Measurements from ENCODE around the gene SLX4IP. TPM values are rescaled to one million over a fixed set of nuclear protein-coding genes. Genes with fewer than 3 reads are reported as not detected.
A peak's percentile ranks its signal among the peaks of the same experiment; 100 is the strongest.

Gene SLX4IP
- total and polyA plus RNA-seq, 2 of the 13 experiments (the other 11 are each of a cell fraction or from before 2014, with no cell fraction given) = 3.6 to 7.3 TPM

GRCh38 chr20:10673842-10674683 lies 239.0 kb downstream of the SLX4IP start, which contains the start of gene JAG1 (continued):
- TF ChIP-seq HINFP (CRISPR knock-in tag; IDR thresholded peaks at IDR 0.05; ENCODE audit: low read depth) (no peak; the same call in 1 of the 2 replicates), ZNF660 (CRISPR knock-in tag; IDR thresholded peaks at IDR 0.05; ENCODE audit: borderline replicate concordance, low read depth) (0 out of 2 replicates have a peak, but pooled peaks have one; percentile 11), GRHL1 (CRISPR knock-in tag; conservative IDR thresholded peaks at IDR 0.05) (no peak), SNAPC5 (CRISPR knock-in tag; IDR thresholded peaks at IDR 0.05; ENCODE audit: borderline replicate concordance) (peak; percentile 46), ZNF687 (CRISPR knock-in tag; IDR thresholded peaks at IDR 0.05) (peak; percentile 91), MEIS2 (CRISPR knock-in tag; IDR thresholded peaks at IDR 0.05) (peak; percentile 66), NCOA5 (CRISPR knock-in tag; IDR thresholded peaks at IDR 0.05) (no peak), ZBTB46 (CRISPR knock-in tag; IDR thresholded peaks at IDR 0.05; ENCODE audit: borderline replicate concordance) (no peak; the same call in 1 of the 2 replicates), JDP2 (CRISPR knock-in tag; IDR thresholded peaks at IDR 0.05; ENCODE audit: borderline replicate concordance) (no peak; the same call in 1 of the 2 replicates), PRMT3 (CRISPR knock-in tag; IDR thresholded peaks at IDR 0.05; ENCODE audit: borderline replicate concordance, low read depth) (0 out of 2 replicates have a peak, but pooled peaks have one; percentile 4), ZNF414 (CRISPR knock-in tag; IDR thresholded peaks at IDR 0.05) (no peak), ZBTB26 (CRISPR knock-in tag; IDR thresholded peaks at IDR 0.05; ENCODE audit: borderline replicate concordance) (peak; percentile 66; the same call in 1 of the 2 replicates), HBP1 (CRISPR knock-in tag; IDR thresholded peaks at IDR 0.05; ENCODE audit: low read depth) (peak; percentile 77)
